H9 (cell line): Measurements from ENCODE around the gene RAD21L1. TPM values are rescaled to one million over a fixed set of nuclear protein-coding genes. Genes with fewer than 3 reads are reported as not detected.

Experiments
- DNase-seq: peaks from one replicate; pipeline ENCODE4 v3.0.0-alpha.2; 2017
- H2AFZ ChIP-seq: one replicate; pipeline ENCODE4 v1.6.1; 2013; ENCODE audit warnings: mild to moderate bottlenecking, low read length, control low read depth, moderate library complexity
- H2AK5ac ChIP-seq: 2 replicates; pipeline ENCODE4 v1.6.1; 2013; ENCODE audit warnings: low read length, control low read depth, mixed read lengths; ENCODE audit not compliant: insufficient read length
- H2BK120ac ChIP-seq: one replicate; pipeline ENCODE4 v1.6.1; 2013; ENCODE audit warnings: low read depth, mild to moderate bottlenecking, low read length, control low read depth, inconsistent platforms; ENCODE audit not compliant: poor library complexity, severe bottlenecking
- H2BK12ac ChIP-seq: 2 replicates; pipeline ENCODE4 v1.6.1; 2013; ENCODE audit warnings: low read length, control low read depth, mixed read lengths, low read depth; ENCODE audit not compliant: insufficient read length
- H2BK15ac ChIP-seq: 2 replicates; pipeline ENCODE4 v1.6.1; 2013; ENCODE audit warnings: low read depth, low read length, control low read depth
- H2BK20ac ChIP-seq: one replicate; pipeline ENCODE4 v1.6.1; 2013; ENCODE audit warnings: low read depth, mild to moderate bottlenecking, low read length, control low read depth, inconsistent platforms; ENCODE audit not compliant: poor library complexity, severe bottlenecking
- H2BK5ac ChIP-seq: 2 replicates; pipeline ENCODE4 v1.6.1; 2013; ENCODE audit warnings: low read length, control low read depth, mixed read lengths; ENCODE audit not compliant: insufficient read length
- H3K14ac ChIP-seq: 2 replicates; pipeline ENCODE4 v1.6.1; 2013; ENCODE audit warnings: low read length, control low read depth; ENCODE audit not compliant: insufficient read depth
- H3K18ac ChIP-seq: 2 replicates; pipeline ENCODE4 v1.6.1; 2013; ENCODE audit warnings: low read depth, mild to moderate bottlenecking, mixed read lengths, low read length, control low read depth; ENCODE audit not compliant: insufficient read length
- H3K23ac ChIP-seq: 2 replicates; pipeline ENCODE4 v1.6.1; 2013; ENCODE audit warnings: low read length, control low read depth, mixed read lengths, low read depth; ENCODE audit not compliant: insufficient read length
- H3K23me2 ChIP-seq: 2 replicates; pipeline ENCODE4 v1.6.1; 2013; ENCODE audit warnings: low read depth, mild to moderate bottlenecking, mixed read lengths, low read length, control low read depth; ENCODE audit not compliant: insufficient read length, poor library complexity, severe bottlenecking
- H3K27ac ChIP-seq: 2 replicates; pipeline ENCODE4 v1.5.1; 2013; ENCODE audit warnings: low read length, control low read depth, mixed read lengths, low read depth; ENCODE audit not compliant: insufficient read length
- H3K27me3 ChIP-seq: 2 replicates; pipeline ENCODE4 v1.6.1; 2013; ENCODE audit warnings: low read length, control low read depth, inconsistent platforms; ENCODE audit not compliant: insufficient read depth
- H3K4ac ChIP-seq: 2 replicates; pipeline ENCODE4 v1.6.1; 2013; ENCODE audit warnings: low read depth, mild to moderate bottlenecking, control low read depth, inconsistent platforms, low read length, moderate library complexity
- H3K4me1 ChIP-seq: 2 replicates; pipeline ENCODE4 v1.6.1; 2013; ENCODE audit warnings: low read length, control low read depth, inconsistent platforms; ENCODE audit not compliant: insufficient read depth
- H3K4me2 ChIP-seq: 2 replicates; pipeline ENCODE4 v1.6.1; 2013; ENCODE audit warnings: low read length, control low read depth, mixed read lengths; ENCODE audit not compliant: insufficient read length, insufficient read depth
- H3K56ac ChIP-seq: 2 replicates; pipeline ENCODE4 v1.6.1; 2013; ENCODE audit warnings: low read depth, mild to moderate bottlenecking, mixed read lengths, low read length, control low read depth; ENCODE audit not compliant: insufficient read length
- H3K79me1 ChIP-seq: 2 replicates; pipeline ENCODE4 v1.6.1; 2013; ENCODE audit warnings: low read depth, mild to moderate bottlenecking, moderate library complexity, low read length, control low read depth, inconsistent platforms; ENCODE audit not compliant: insufficient read depth, poor library complexity, severe bottlenecking
- H3K79me2 ChIP-seq: 2 replicates; pipeline ENCODE4 v1.6.1; 2013; ENCODE audit warnings: low read length, control low read depth, inconsistent platforms; ENCODE audit not compliant: insufficient read depth
- H3K9ac ChIP-seq: 2 replicates; pipeline ENCODE4 v1.6.1; 2013; ENCODE audit warnings: low read length, control low read depth, mixed read lengths; ENCODE audit not compliant: insufficient read length; ENCODE audit errors: extremely low read depth
- H3K9me3 ChIP-seq: one replicate; pipeline ENCODE4 v1.6.1; 2013; ENCODE audit warnings: low read depth, low read length, inconsistent platforms; ENCODE audit not compliant: control insufficient read depth
- H3T11ph ChIP-seq: one replicate; pipeline ENCODE4 v1.6.1; 2013; ENCODE audit warnings: mild to moderate bottlenecking, low read length, control low read depth, inconsistent platforms
- H4K20me1 ChIP-seq: one replicate; pipeline ENCODE4 v1.6.1; 2013; ENCODE audit not compliant: control insufficient read depth, insufficient read length, insufficient read depth
- H4K5ac ChIP-seq: 2 replicates; pipeline ENCODE4 v1.6.1; 2013; ENCODE audit warnings: low read depth, mild to moderate bottlenecking, mixed read lengths, low read length, control low read depth; ENCODE audit not compliant: insufficient read length
- H4K8ac ChIP-seq: replicated peaks from 2 replicates; pipeline ENCODE4 v1.6.1; 2013; ENCODE audit warnings: low read length, control low read depth, mixed read lengths, low read depth; ENCODE audit not compliant: insufficient read length
- H4K91ac ChIP-seq: 2 replicates; pipeline ENCODE4 v1.6.1; 2013; ENCODE audit warnings: low read depth, mild to moderate bottlenecking, moderate library complexity, mixed read lengths, low read length, control low read depth; ENCODE audit not compliant: insufficient read length
- H3K27ac Mint-ChIP-seq, 3 experiments: 2 replicates in 2 of 3; 3 replicates in 1 of 3; pipeline ENCODE4 v1.8.0; 2020 to 2021; ENCODE audit warnings: mixed read lengths in 3 of 3, mild to moderate bottlenecking in 1 of 3, moderate library complexity in 1 of 3
- H3K27me3 Mint-ChIP-seq: 2 replicates; pipeline ENCODE4 v1.8.0; 2021; ENCODE audit warnings: low read depth, mild to moderate bottlenecking, moderate library complexity, mixed read lengths
- H3K36me3 Mint-ChIP-seq, 3 experiments: 2 replicates in 2 of 3; 3 replicates in 1 of 3; pipeline ENCODE4 v1.8.0; 2020 to 2021; ENCODE audit warnings: low read depth in 3 of 3, mixed read lengths in 3 of 3; ENCODE audit not compliant: insufficient read depth in 1 of 3
- H3K4me1 Mint-ChIP-seq, 2 experiments: 2 replicates each; pipeline ENCODE4 v1.8.0; 2020; ENCODE audit warnings: mixed read lengths in 2 of 2
- H3K4me3 Mint-ChIP-seq, 2 experiments: 2 replicates in 1 of 2; 3 replicates in 1 of 2; pipeline ENCODE4 v1.8.0; 2020 to 2021; ENCODE audit warnings: mild to moderate bottlenecking in 2 of 2, mixed read lengths in 2 of 2, moderate library complexity in 1 of 2
- H3K9me3 Mint-ChIP-seq, 2 experiments: 2 replicates in 1 of 2; 3 replicates in 1 of 2; pipeline ENCODE4 v1.8.0; 2020; ENCODE audit warnings: mild to moderate bottlenecking in 2 of 2, mixed read lengths in 2 of 2, moderate library complexity in 1 of 2
- WGBS: extraction: QIAGEN DNeasy Blood & Tissue Kit; methylation state at CpG from one replicate; pipeline ENCODE4 v1.1.7; 2013; ENCODE audit warnings: missing lambda C conversion rate, low lambda C conversion rate, mixed read lengths; ENCODE audit not compliant: insufficient read length; ENCODE audit errors: extremely low coverage; 5-methylcytosine and 5-hydroxymethylcytosine counted together
- total RNA-seq: library from RNA; stranded (reverse); gene quantifications from 2 replicates; pipeline ENCODE4 v1.2.1, GENCODE V29; 2021
- TF ChIP-seq, protein P1 (sequence below): fragments of 200-600 bp; sonication (generic); conservative IDR thresholded peaks from 3 replicates; pipeline ENCODE4 v1.8.0; 2021; ENCODE audit warnings: antibody characterized with exemption, mild to moderate bottlenecking

Gene RAD21L1
- total RNA-seq, 1 experiment from 2014 or later = not detected

DNA sequence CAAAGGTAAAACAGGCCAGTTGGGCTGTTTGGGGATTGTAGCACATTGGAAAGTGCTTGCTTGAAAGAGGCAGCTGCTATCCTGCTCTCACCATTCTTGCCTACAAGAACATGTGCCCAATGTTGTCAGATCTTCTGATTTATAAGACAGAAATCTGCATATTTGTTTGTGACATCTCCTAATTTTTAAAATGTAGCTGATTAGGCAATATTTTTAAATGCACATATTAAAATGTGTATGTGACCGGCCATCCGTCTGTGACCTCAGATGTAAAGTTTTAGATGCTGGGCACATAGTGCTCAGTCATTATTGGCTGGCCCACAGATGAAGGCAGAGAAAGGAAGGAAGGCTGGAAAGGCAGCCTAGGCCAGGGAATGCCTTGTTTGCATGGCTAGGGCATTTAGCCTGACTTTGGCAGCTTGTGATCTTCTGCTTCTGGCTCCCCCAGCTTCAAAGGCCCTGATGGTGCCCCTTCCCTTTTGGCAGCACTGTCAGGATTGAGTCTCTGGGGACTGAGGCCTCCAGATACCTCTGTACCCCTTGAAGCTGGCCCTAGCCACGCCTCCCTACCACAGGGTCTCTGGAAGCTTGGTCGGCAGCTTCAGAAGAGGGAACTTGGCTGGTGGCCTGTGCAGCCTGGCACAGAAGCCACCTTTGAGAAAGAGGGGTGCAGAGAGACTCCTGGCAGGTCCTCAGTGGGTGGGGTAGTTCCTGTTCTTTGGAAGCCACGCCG is 46.7 kb downstream of the RAD21L1 start:
- no peak overlapping the region for H3K9ac ChIP-seq
- no peak overlapping the region; the same call in 1 of the 2 replicates for H3K14ac ChIP-seq
- H3K4me2 ChIP-seq = no peak overlapping the region
- H3K4me1 Mint-ChIP-seq = peaks cover 2 to 5% of the 10 kb centered on the region in 2 experiments; a peak in 3 of 4 replicates
- H2BK5ac ChIP-seq = no peak overlapping the region
- no peak overlapping the region for H3K4ac ChIP-seq
- no peak overlapping the region for H3K27ac ChIP-seq
- TF ChIP-seq, protein P1, sequence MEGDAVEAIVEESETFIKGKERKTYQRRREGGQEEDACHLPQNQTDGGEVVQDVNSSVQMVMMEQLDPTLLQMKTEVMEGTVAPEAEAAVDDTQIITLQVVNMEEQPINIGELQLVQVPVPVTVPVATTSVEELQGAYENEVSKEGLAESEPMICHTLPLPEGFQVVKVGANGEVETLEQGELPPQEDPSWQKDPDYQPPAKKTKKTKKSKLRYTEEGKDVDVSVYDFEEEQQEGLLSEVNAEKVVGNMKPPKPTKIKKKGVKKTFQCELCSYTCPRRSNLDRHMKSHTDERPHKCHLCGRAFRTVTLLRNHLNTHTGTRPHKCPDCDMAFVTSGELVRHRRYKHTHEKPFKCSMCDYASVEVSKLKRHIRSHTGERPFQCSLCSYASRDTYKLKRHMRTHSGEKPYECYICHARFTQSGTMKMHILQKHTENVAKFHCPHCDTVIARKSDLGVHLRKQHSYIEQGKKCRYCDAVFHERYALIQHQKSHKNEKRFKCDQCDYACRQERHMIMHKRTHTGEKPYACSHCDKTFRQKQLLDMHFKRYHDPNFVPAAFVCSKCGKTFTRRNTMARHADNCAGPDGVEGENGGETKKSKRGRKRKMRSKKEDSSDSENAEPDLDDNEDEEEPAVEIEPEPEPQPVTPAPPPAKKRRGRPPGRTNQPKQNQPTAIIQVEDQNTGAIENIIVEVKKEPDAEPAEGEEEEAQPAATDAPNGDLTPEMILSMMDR = no peak
- no peak overlapping the region for H3K56ac ChIP-seq
- no peaks in the 10 kb centered on the region for H3K79me1 ChIP-seq
- H4K5ac ChIP-seq = no peak overlapping the region
- no peaks in the 10 kb centered on the region for H3K36me3 Mint-ChIP-seq
- no peak overlapping the region for H4K91ac ChIP-seq
- H3K9me3 Mint-ChIP-seq = no peaks in the 10 kb centered on the region
- H3K4me3 Mint-ChIP-seq = no peak overlapping the region
- H2BK20ac ChIP-seq = no peak overlapping the region
- DNase-seq = no peak
- no peak overlapping the region for H2BK120ac ChIP-seq
- no peak overlapping the region for H3K27ac Mint-ChIP-seq
- no peak overlapping the region for H4K8ac ChIP-seq
- H3K23ac ChIP-seq = no peak overlapping the region
- peaks cover 2% of the 10 kb centered on the region for H4K20me1 ChIP-seq
- H3K9me3 ChIP-seq = no peaks in the 10 kb centered on the region
- no peak overlapping the region for H2BK12ac ChIP-seq
- no CpG with 5 or more reads among the region's 6 CpGs for WGBS
- no peak overlapping the region for H2AK5ac ChIP-seq
- no peak overlapping the region for H3K18ac ChIP-seq
- H3K27me3 ChIP-seq = no peaks in the 10 kb centered on the region
- no peak overlapping the region for H2AFZ ChIP-seq
- no peaks in the 10 kb centered on the region for H3K79me2 ChIP-seq
- H3K27me3 Mint-ChIP-seq = peaks cover 8% of the 10 kb centered on the region
- no peak overlapping the region for H2BK15ac ChIP-seq
- H3T11ph ChIP-seq = no peak overlapping the region
- H3K23me2 ChIP-seq = no peaks in the 10 kb centered on the region
- H3K4me1 ChIP-seq = no peaks in the 10 kb centered on the region
